GM12878 (cell line): ENCODE measurements around the gene HSD17B14.

Experiments used
- ASH2L ChIP-seq: fragments of 300-600, 200-600 bp; sonication (generic); IDR thresholded peaks from 2 replicates; pipeline ENCODE4 v1.6.1; 2017; ENCODE audit warnings: low read depth, mild to moderate bottlenecking, borderline replicate concordance
- EZH2 ChIP-seq: IDR thresholded peaks from 2 replicates; pipeline ENCODE4 v1.6.1; 2012; ENCODE audit warnings: low read depth, mild to moderate bottlenecking, control low read depth, inconsistent platforms, low read length, borderline replicate concordance; ENCODE audit not compliant: control insufficient read depth
- NFIC ChIP-seq: IDR thresholded peaks from 2 replicates; pipeline ENCODE4 v1.6.1; 2012; ENCODE audit warnings: low read depth, mild to moderate bottlenecking, inconsistent platforms, low read length, moderate library complexity
- RFX5 ChIP-seq: IDR thresholded peaks from 2 replicates; pipeline ENCODE4 v1.6.1; 2011; ENCODE audit warnings: low read depth, low read length, improper control_type of control experiment
- ZNF274 ChIP-seq: IDR thresholded peaks from one replicate; pipeline ENCODE4 v1.8.0; 2011; ENCODE audit not compliant: insufficient read length, insufficient read depth
- ZNF384 ChIP-seq: IDR thresholded peaks from 2 replicates; pipeline ENCODE4 v1.6.1; 2012; ENCODE audit warnings: low read depth, mild to moderate bottlenecking, low read length, improper control_type of control experiment, borderline replicate concordance
- TF ChIP-seq, protein P1 (sequence below), 3 experiments: IDR thresholded peaks in 2 of 3; conservative IDR thresholded peaks in 1 of 3; 2 replicates each; pipeline ENCODE4 v1.5.1; 2011; ENCODE audit warnings: low read depth in 3 of 3, low read length in 3 of 3, mild to moderate bottlenecking in 3 of 3, control low read depth in 2 of 3, moderate library complexity in 2 of 3, inconsistent platforms in 1 of 3, mixed read lengths in 1 of 3; ENCODE audit not compliant: control insufficient read depth in 2 of 3, insufficient read depth in 1 of 3; ENCODE audit errors: extremely low read depth in 1 of 3

DNA sequence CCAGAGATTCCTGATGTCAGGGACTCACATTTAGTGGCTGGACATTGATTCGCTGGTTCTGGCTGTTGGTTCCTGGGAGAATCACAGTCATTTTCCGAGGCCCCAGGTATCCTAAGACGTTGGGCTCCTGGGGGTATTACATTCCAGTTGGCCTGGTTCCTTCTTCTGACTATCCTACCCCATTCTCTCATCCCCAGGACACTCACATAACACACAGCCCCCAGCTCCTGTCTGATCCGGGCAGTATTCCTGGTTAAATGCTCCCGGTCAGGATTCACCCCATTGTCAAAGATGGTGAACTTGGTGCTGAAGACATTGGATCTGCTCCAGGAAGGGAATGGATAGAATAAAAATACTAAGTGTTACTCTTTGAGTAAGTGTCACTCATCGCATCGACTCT lies 47.4 kb upstream of the HSD17B14 start:
- TF ChIP-seq ZNF384: no peak
- no peak for TF ChIP-seq RFX5
- TF ChIP-seq EZH2: no peak
- TF ChIP-seq, protein P1, sequence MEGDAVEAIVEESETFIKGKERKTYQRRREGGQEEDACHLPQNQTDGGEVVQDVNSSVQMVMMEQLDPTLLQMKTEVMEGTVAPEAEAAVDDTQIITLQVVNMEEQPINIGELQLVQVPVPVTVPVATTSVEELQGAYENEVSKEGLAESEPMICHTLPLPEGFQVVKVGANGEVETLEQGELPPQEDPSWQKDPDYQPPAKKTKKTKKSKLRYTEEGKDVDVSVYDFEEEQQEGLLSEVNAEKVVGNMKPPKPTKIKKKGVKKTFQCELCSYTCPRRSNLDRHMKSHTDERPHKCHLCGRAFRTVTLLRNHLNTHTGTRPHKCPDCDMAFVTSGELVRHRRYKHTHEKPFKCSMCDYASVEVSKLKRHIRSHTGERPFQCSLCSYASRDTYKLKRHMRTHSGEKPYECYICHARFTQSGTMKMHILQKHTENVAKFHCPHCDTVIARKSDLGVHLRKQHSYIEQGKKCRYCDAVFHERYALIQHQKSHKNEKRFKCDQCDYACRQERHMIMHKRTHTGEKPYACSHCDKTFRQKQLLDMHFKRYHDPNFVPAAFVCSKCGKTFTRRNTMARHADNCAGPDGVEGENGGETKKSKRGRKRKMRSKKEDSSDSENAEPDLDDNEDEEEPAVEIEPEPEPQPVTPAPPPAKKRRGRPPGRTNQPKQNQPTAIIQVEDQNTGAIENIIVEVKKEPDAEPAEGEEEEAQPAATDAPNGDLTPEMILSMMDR (IDR thresholded peaks at IDR 0.05 in 2 of 3, conservative IDR thresholded peaks at IDR 0.05 in 1 of 3; ENCODE audit: control insufficient read depth in 2 of 3, extremely low read depth in 1 of 3, insufficient read depth in 1 of 3, low read depth in 3 of 3, low read length in 3 of 3): no peak
- TF ChIP-seq ASH2L: no peak
- no peak for TF ChIP-seq NFIC
- TF ChIP-seq ZNF274: no peak
